ENCODE measurements around the gene OR7D2.
A peak's percentile ranks its signal among the peaks of the same experiment; 100 is the strongest.

OR7D2 gene

GRCh38 chr19:9178901-9179300 lies at the start of gene OR7D2:
Gene OR7D2 (plus strand): TSS chr19:9178979. CDS start chr19:9185782, 6,803 bp downstream.
- no peak for DNase-seq

DNA sequence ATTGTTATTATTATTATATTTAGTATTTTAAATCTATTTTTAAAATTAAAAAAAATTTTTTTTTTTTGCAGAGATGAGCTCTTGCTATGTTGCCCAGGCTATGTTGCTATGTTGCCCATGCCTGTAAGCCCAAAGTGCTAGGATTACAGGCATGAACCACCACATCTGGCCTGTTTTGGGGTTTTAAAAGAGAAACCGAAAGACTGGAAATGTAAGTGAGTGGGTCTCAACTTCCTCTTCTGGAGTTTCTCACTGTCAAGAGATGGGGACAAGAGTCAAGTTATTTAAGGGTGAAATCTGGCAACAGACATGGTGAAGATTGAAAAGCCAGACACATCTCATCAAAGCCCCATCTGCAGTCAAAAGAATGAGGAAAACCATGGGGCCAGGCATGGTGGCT lies 47.8 kb upstream of the OR7D2 start:
- DNase-seq: peak; percentile 66 to 83

DNA sequence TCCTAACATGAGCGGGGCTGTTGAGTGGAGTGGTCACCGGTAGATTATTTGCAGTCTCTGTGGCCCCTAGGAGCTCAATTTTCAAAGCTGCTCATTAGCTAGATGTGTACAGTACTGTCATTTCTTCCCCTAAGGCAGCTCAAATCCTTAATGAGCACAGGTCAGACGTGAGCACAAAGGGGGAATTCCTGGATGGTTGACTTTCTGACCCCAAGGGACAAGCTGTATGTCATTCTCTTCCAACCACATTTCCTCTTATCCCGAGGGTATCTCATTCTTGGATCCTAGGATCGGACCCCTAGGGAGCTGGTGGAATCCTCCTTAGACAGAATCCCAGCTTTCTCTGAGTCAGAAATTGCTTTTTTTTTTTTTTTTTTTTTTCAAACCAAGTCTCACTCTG lies 46.4 kb upstream of the OR7D2 start:
- no peak for DNase-seq

DNA sequence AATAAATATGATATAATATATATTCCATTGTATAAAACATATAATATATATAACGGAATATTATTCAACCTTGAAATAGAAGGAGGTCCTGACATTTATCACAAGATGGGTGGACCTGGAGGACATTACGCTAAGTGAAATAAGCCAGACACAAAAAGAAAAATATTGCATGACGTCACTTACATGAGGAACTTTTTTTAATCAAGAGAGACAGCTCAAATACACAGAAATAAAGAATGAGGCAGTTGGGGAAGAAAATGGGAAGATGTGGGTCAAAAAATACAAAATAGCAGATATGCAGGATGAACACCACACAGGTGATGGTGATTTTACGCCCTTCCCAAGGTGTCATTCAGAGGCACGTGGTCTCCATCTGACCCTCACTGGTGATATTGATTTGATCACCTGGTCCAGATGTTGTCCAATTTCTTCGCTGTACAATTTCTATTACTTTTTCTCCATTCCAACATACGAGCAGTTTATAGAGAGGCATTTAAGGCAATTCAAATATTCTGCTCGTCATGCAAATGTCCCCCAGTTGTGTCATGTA lies 39.1 kb upstream of the OR7D2 start:
- no peak for DNase-seq

GRCh38 chr19:9140159-9140874 lies 38.5 kb upstream of the OR7D2 start, which contains the start of gene ZNF317:
Gene ZNF317 (plus strand): TSS chr19:9140397. CDS start chr19:9156017, 15,620 bp downstream.
- DNase-seq: peak; percentile 90 to 98

- no peak for DNase-seq
These were observed 33.9 kb upstream of the OR7D2 start for GRCh38 chr19:9144920-9145319.

GRCh38 chr19:9146882-9147281 lies 31.9 kb upstream of the OR7D2 start:
- no peak for DNase-seq

- no peak for DNase-seq
These were observed 30.1 kb upstream of the OR7D2 start for GRCh38 chr19:9148697-9149096.

DNA sequence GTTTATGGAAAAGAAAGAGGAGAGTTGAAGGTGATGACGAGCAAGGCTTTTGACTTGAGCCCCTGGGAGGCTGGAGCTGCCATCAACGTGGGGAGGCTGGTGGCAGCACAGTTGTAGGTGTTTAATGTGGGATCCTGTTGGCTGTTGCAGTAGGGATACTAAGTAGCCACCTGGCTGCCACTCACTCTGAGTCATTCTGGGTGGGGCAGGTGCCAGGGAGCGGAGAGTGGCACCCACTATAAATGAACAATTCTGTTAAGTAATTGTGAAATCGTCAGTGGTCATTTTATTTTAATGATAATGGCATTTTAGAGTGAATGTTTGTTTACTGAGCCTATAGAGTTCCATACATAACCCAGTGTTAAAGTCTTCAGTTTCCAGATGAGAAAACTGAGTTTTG lies 28.8 kb upstream of the OR7D2 start:
- no peak for DNase-seq

DNA sequence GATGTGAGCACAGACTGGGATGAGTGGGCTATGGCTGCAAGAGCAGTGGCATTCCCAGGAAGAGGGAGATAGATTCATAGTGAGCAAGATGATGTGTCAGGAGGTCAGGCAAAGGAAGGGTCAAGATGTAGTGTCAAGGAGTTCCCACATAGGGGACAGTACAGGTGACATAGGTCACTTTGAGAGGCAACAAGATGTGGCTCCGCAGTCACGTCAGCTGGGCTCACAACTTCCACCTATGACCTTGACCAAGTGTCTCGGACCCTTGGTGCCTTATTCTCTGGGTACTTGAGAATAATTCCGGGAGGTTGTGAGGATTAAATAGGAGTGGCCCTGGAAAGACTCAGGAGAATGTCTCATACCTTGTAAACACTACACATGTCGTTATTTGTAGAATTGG lies 28.1 kb upstream of the OR7D2 start:
- DNase-seq: no peak

GRCh38 chr19:9151367-9151766 lies 27.4 kb upstream of the OR7D2 start:
- DNase-seq: no peak

GRCh38 chr19:9155591-9155990 lies 23.2 kb upstream of the OR7D2 start:
- DNase-seq: no peak

DNA sequence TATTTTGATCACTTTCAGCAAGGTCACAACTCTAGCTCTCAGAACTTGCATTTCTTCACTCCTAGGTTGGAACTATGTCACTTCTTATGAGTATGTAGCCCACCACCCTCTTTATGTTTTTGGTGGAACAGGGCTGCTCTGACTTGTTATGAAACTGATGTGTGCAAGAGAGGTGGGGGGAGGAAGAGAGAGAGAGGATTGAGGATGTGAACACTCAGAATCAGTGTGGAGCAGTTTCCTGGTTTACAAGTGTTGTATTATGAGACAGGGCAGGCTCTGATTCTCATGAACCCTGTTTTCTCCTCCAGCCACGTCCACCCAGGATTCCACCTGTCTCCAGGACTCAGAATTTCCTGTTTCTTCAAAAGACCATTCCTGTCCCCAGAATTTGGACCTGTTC lies 22.5 kb upstream of the OR7D2 start:
- DNase-seq: no peak

DNA sequence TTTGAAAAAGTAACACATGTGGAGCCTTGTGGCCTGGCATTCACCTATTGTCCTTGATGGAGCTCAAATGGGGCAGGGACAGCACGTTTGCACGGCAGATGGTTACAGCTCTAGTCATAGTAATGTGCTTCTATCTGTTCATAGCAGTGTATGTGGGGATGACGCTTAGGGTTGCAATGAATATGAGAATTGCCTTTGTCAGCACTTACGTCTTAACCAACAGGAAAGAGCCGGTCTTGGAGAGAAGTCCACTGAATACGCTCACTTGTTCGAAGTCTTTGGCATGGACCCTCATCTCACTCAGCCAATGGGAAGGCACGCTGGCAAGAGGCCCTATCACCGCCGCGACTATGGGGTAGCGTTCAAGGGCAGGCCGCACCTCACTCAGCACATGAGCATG lies 18.9 kb upstream of the OR7D2 start:
- DNase-seq: no peak

DNA sequence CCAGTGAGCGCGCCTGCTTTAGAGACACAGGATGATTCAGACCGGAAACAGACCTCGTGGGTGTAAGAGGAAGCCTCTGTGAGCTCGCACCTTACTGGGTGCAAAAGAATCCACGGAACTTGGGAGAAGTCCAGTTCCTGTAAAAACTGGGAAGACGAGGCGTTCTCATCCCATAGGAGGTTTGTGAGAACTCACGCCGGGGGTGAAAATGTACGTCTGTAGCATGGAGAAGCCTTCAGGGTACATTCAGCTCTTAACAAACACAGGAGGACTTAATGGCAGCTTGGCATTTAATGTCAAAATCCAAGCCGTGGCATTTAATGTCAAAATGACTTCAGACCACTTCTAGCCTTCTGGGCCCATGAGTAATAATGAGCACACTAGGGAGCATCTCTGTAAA lies 17.4 kb upstream of the OR7D2 start:
- DNase-seq: no peak

- peak in 1 of 2 donors; percentile 3 for DNase-seq
These were observed 13.5 kb upstream of the OR7D2 start for GRCh38 chr19:9165261-9165660.

DNA sequence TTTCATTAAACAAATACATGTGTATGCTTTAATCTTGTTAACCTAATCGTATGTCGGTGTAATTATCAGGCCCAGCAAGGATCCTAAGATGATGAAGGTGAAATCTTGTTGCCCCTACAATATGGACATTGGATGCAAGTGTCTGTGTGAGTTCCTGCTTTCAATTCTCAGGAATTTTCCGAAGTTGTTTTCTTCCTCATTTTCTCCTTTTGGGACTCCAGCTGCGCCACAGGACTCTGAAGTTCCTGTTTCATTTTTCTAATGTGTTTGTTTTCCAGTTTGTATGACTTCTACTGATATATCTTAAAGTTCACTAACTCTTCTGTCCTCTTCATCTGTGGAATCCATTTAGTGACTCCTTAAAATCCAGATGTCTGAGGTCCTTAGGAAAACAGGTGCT lies 11.9 kb upstream of the OR7D2 start:
- peak; percentile 24 to 35 for DNase-seq

DNA sequence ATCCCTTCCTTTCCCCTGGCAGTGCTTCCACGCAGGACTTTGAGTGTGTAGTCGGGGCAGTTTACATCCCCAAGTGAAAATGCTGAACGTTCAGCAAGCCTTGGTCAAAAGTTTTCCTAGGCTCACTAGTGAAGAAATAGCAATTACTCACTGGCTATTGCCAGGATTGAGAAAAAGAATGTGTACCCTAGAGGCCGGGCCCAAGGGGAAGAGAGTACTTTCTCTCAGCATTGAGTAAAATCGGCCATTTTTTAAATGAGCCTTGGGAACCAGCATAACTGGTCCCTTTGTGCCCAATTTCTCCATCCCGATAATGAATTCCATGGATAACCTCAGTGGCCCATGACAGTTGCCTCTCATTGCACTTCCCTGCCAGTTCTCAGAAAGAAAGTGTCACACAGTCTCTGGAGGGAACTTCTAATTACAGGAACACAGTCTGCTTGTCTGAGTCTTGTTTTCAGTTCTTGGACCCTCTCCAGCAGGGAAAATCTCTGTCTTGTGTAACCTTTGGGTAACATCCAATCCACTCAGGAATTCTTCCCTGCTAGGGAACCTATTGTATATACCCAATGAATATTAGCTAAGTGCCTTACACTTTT lies 7.3 kb upstream of the OR7D2 start:
- DNase-seq: no peak

DNA sequence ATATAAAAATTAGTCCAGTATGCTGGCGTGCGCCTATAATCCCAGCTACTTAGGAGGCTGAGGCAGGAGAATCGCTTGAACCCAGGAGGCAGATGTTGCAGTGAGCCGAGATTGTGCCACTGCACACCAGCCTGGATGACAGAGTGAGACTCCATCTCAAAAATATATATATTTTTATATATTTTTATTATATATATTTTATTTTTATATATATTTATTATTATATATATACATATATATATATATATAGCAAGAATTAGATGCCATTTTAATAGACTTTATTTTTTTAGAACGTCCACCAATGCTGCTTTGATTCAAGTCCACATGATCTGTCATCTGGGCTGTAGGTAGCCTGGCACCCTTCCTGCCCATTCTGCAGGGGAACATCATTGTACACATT lies 3.5 kb upstream of the OR7D2 start:
- no peak for DNase-seq

- no peak for DNase-seq
These were observed 4.2 kb downstream of the OR7D2 start for GRCh38 chr19:9183000-9183399.

GRCh38 chr19:9187191-9187590 lies 8.4 kb downstream of the OR7D2 start:
- DNase-seq: no peak

GRCh38 chr19:9189535-9189934 lies 10.8 kb downstream of the OR7D2 start:
- DNase-seq: no peak

- peak; percentile 3 to 9 for DNase-seq
These were observed 19.3 kb downstream of the OR7D2 start for GRCh38 chr19:9198044-9198443.

DNA sequence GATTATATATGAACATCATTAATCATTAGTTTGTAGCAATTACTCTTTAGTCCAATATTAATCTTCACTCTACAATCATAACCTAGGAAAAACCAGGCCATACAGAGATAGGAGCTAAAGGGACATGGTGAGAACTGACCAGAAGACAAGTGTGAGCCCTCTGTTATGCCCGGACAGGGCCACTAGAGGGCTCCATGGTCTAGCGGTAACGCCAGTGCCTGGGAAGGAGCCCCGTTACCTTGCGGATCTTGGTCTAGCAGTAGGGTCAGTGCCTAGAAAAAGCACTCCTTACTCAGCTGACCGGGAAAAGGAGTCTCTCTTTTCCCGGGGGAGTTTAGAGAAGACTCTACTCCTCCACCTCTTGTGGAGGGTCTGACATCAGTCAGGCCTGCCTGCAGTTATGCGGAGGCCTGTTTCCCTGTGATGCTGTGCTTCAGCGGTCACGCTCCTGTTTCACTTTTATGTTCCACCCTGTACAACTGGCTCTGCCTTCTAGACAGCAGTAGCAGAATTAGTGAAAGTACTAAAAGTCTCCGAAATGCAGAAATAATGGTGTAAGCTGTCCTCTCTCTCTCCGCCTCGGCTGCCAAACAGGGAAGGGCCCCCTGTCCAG lies 26.8 kb downstream of the OR7D2 start:
- peak; percentile 36 to 82 for DNase-seq
